Superior temporal gyrus (tissue), 1 donor: ENCODE results near the gene B4GALT3.

Source experiments
- DNase-seq: peaks from one replicate; pipeline ENCODE4 v3.0.0-alpha.2; 2016; ENCODE audit errors: extremely low spot score

The B4GALT3 gene

DNA sequence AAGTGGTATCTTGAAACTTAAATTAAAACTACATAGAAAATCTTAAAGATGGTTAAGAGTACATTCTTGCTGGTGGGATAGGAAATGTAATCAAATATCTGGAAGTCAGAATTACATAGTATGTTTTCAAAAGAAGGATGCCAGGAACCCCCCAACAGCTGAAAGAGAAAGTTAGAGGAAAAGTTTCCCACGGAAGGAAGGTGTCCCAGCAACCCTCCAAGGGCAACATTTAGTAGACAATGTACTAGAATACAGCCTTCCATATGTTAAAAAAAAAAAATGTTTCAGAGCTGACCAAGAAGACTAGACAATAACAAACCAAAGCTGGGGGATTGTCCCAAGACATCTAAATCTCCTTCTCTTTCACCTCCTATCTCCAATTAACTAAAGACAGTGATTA, 47.0 kb downstream of the B4GALT3 start:
- DNase-seq: no peak

DNA sequence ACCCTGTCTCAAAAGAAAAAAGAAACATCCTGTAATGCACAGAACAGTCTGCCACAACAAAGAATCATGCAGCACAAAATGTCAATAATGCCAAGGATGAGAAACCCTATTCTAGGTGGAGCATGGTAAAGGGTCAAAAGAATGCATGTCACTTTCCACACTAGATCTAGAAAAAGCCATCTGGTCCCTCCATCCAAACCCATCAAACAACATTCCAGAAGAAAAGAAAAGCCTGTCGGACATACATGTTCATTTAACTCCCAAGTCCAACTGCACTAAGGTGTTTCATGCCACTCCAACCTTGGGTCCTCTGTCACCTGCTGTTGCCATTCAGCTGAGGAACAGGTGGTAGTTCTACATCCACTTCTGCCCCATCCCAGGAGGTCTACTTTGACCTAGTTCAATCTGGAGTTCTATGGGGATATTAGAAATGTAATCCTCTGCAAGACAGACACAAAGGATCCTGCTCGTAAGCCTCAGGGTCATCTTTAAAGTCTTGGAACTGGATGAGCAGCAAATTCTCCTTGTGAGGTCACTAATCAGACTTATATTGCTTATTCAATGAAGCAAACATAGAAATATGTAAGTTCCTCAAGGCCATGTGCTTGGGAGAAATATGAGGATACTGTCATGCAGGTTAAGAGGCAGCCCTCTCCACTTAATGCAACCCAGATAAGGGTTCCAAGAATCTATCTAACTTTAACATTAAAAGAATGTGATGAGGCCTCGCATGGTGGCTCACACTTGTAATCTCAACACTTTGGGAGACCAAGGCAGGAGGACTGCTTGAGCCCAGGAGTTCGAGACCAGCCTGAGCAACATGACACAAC, 48.5 kb downstream of the B4GALT3 start:
- no peak for DNase-seq

DNA sequence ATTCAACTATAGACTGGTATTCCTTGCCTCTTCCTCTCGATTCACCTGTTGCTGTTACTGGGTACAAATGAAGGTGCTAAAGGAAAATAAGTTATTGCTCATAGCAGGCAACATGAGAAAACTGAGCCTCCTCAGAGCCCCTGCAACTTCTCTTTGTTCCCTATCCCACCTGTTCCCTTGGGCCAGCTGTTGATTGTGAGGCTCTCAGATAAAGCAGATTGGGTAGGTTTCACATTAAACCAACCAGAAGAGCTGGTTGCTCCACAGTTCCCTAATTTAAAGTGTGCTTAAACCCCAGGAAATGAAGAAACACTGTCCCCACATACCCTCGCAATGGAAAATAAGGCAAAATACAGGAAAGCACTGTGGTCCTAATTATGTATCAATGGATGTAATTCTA, 49.7 kb downstream of the B4GALT3 start:
- no peak for DNase-seq

DNA sequence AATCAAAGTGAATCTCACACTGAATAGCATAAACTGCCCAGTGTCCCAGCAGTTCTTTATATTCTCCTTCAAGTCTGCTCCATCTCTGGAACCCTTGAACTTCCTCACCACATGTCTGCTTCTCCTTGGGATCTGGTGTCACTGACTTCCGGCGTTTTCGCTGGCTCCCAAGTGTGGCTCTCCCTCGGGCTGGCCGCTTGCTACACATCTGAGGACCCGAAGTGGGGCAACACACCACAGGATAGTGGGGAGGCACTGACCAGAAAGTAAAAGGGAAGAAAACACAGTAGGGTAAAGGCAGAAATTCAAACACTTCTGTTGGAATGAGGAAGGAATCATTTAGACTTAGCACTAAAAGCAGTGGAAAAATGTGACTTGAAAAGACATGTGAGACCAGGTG, 54.3 kb downstream of the B4GALT3 start:
- DNase-seq: no peak

DNA sequence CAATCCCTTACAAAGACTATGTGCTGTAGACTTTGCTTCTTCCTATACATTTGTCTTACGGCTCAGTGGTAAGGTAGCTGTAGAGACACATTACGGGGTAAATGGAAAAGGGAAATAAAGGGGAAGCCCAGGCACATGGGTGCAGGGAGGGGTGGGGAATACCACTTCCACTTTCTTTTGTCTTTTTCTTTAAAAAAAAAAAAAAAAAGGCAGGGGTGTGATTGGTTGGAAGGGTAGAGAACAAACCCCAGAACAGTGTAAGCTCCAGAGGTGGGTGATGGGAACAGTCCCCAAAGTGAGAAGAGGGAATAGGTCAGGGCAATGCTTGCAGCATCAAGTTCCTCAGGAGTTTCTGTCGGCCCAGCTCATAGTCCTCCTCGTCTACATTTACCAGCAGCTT, 55.5 kb downstream of the B4GALT3 start:
- no peak for DNase-seq
